Measurements from ENCODE around the gene TTC24.
"Not testable (repeated sequence)": the region's sequence is repeated elsewhere in the genome, so short reads cannot be mapped to it uniquely, and the experiment has no call there.

The TTC24 gene

GRCh38 chr1:156601892-156602291 is 22.4 kb downstream of the TTC24 start:
- no peak for DNase-seq (ENCODE audit: low read depth)
- TF ChIP-seq CTCF (conservative IDR thresholded peaks at IDR 0.05; ENCODE audit: low read depth, low read length), result no peak
- peak overlapping the region; percentile 87 for H3K4me3 ChIP-seq (ENCODE audit: low read depth, low read length)

GRCh38 chr1:156602557-156602993 is 23.1 kb downstream of the TTC24 start:
- peak; percentile 55 for TF ChIP-seq CTCF (conservative IDR thresholded peaks at IDR 0.05; ENCODE audit: low read depth, low read length)
- DNase-seq (ENCODE audit: low read depth), result peak; percentile 42
- no peak overlapping the region for H3K4me3 ChIP-seq (ENCODE audit: low read depth, low read length)

- not testable (repeated sequence) for DNase-seq (ENCODE audit: low read depth); H3K4me3 ChIP-seq (ENCODE audit: low read depth, low read length)
Observed at GRCh38 chr1:156607344-156607743, 27.8 kb downstream of the TTC24 start.

GRCh38 chr1:156608036-156608674 is 28.6 kb downstream of the TTC24 start:
- TF ChIP-seq CTCF (conservative IDR thresholded peaks at IDR 0.05; ENCODE audit: low read depth, low read length), result peak; percentile 91
- DNase-seq (ENCODE audit: low read depth), result peak; percentile 86
- H3K4me3 ChIP-seq (ENCODE audit: low read depth, low read length), result no peak overlapping the region

GRCh38 chr1:156608981-156609380 is 29.5 kb downstream of the TTC24 start:
- peak; percentile 72 for TF ChIP-seq CTCF (conservative IDR thresholded peaks at IDR 0.05; ENCODE audit: low read depth, low read length)
- peak; percentile 40 for DNase-seq (ENCODE audit: low read depth)
- H3K4me3 ChIP-seq (ENCODE audit: low read depth, low read length), result no peak overlapping the region

- not testable (repeated sequence) for DNase-seq (ENCODE audit: low read depth); H3K4me3 ChIP-seq (ENCODE audit: low read depth, low read length)
Observed at GRCh38 chr1:156610072-156610471, 30.5 kb downstream of the TTC24 start.

- no peak overlapping the region for H3K4me3 ChIP-seq (ENCODE audit: low read depth, low read length)
- DNase-seq (ENCODE audit: low read depth), result no peak
- no peak for TF ChIP-seq CTCF (conservative IDR thresholded peaks at IDR 0.05; ENCODE audit: low read depth, low read length)
Observed at GRCh38 chr1:156612666-156613065, 33.1 kb downstream of the TTC24 start.

GRCh38 chr1:156615946-156616345 is 36.4 kb downstream of the TTC24 start:
- TF ChIP-seq CTCF (conservative IDR thresholded peaks at IDR 0.05; ENCODE audit: low read depth, low read length), result no peak
- DNase-seq (ENCODE audit: low read depth), result no peak
- no peak overlapping the region for H3K4me3 ChIP-seq (ENCODE audit: low read depth, low read length)

All from choroid plexus epithelial cell (primary cell).